Inflammatory macrophage (primary cell): ENCODE measurements around the gene ARPC1A.
A peak's percentile ranks its signal among the peaks of the same experiment; 100 is the strongest.
"Not testable (repeated sequence)": the region's sequence is repeated elsewhere in the genome, so short reads cannot be mapped to it uniquely, and the experiment has no call there.

Experiments
- DNase-seq, 2 donors: peaks; one replicate each; pipeline ENCODE4 v3.0.0-alpha.2; 2020 to 2022

The ARPC1A gene

DNA sequence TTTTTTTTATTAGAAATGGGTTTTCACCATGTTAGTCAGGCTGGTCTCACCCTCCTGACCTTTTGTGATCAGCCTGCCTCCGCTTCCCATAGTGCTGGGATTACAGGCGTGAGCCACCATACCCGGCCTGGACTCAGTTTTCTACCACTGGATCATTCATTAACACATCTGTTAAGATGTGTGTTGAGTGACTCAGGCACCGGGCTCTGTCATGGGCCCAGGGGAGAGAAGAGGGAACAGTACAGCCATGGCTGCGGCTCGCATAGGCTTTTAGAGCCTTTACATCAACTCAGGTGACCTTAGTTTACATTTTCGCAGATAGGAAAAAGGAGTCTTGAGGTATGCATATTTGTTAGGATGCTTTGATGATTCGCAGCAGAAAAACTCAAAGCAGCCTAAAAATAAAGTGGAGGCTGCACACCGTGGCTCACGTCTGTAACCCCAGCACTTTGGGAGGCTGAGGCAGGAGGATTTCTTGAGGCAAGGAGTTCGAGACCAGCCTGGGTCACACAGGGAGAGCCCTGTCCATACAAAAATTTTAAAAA, 45.8 kb downstream of the ARPC1A start:
- no peak for DNase-seq

GRCh38 chr7:99372275-99373090, 46.8 kb downstream of the ARPC1A start:
- DNase-seq: peak; percentile 13 to 40

GRCh38 chr7:99373091-99374066, 47.7 kb downstream of the ARPC1A start:
- DNase-seq: no peak

GRCh38 chr7:99374111-99375064, 48.7 kb downstream of the ARPC1A start, which contains the start of gene ARPC1B:
ARPC1B (plus strand) TSS chr7:99374730; CDS start chr7:99385715, 10,985 bp downstream.
- peak; percentile 90 to 94 for DNase-seq

GRCh38 chr7:99375070-99375807, 49.5 kb downstream of the ARPC1A start:
- DNase-seq: peak; percentile 86 to 87

GRCh38 chr7:99379043-99379577, 53.4 kb downstream of the ARPC1A start:
- DNase-seq: peak; percentile 91 to 94

DNA sequence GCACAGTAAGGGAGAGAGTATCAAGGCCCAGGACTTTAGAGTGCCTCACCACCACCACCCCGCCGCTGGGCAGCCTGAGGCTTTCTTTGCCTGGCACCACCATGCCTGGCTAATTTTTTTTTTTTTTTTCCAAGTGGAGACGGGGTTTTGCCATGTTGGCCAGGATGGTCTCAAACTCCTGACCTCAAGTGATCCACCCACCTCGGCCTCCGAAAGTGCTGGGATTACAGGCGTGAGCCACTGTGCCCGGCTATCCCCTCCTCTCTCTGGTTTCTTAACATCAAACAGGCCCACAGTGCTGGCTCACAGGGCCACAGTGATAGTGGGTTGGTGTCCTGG, 54.0 kb downstream of the ARPC1A start:
- not testable (repeated sequence) for DNase-seq

DNA sequence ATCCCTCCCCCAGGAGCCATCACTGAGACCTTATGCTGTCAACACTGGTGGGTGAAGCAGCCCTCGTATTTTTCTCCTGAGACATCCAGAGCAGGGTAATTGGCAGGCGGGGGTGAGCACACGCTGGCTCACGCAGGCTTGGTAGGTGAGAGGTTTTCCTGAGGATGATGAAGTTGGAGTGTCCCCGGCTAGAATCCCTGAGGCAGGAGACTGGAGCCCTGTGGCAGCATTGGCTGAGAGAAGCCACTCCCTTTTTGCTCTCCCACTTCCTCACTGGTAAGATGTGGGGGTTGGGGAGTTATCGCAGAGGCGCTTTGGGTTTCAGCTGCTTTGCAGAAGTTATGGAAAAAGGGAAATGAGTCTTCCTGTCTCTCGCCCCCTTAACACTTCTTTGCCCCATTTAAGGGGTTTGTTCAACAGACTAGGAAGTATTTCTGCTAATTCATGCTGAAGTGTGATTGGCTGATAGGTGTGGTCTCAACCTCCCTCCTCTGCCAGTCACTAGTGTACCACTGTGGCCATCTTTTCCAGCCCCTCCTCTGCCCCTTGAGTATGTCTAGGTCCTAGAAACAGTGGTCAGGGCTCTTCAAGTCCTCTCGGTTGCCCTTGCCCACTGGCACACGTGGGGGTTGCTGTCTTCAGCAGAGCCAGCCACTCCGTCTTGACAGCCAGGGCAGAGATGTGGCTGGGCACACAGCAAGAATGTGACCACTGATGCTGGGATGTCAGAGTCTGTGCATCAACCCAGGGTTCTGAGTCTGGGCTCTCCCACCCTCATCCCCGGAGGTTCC, 54.5 kb downstream of the ARPC1A start:
- DNase-seq: peak; percentile 98 to 99

DNA sequence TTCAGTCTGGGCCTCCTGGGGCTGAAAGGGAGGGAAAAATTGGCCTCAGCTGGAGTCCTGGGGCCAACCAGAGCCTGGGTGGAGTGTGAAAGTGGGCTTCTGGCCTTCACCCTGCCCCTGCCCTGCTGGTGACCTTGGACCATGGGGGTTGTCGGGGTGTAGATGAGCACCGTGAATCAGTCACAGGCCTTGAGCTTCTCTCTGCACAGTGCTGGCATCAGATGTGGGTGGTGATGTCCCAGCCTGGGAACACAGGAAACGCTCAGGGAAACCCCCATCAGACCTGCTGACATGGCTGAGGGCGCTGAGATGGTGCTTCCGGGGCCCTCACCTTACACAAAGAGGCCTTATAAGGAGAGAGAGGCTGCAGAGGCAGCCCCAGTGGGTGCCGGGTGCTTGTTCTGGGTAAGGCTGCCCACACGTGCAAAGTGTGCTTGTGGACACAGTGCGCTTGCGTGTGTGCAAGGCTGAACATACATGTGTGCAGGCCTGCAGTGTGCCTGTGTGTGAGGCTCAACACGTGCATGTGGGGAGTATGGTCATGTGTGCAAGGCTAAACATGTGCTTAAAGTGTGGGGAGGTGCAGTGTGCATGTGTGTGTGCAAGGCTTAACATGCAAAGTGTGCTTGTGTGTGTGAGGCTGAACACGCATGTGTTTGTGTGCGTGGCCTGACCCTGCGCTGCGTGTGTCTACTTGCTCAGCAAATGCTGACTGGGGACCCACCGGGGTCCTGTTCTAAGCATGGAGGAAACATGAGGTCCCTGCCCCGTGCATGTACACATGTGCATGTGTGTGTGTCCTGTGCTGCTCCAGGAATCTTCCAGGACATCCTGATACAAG, 55.3 kb downstream of the ARPC1A start:
- peak; percentile 76 to 95 for DNase-seq

DNA sequence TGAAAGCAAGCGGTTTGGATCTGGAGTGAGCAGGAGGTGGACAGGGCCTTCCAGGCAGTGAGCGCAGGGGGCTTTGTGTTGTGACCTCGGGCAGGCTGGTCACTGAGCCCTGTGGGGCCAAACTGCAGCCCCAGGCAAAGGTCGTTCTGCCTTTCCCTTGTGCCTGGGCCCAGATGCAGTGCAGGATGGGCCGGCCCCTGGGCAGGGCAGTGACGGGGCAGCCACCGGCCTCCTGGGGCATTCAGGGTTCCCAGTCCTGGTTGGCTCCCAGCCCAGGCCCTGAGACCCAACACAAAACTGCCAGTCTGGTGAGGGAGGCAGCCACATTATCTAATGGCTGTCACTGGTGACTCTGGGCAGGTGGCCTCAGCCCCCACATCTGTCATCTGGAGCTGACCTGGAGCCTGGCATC, 56.0 kb downstream of the ARPC1A start:
- no peak for DNase-seq

DNA sequence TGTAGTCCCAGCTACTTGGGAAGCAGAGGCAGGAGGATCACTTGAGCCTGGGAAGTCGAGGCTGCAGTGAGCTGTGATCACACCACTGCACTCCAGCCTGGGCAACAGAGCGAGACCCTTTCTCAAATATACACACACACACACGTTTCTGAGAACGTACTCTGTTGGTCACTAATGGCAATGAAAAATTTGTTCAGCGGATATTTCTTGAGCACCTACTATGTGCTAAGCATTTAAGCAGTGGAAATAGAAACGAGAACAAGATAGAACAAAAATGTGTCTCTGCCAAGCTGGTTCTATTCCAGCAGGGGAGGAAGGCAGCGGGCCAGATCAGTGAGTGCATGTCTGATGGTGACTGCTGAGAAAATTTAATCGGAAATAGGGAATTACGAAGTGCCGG, 57.5 kb downstream of the ARPC1A start:
- DNase-seq: no peak

- DNase-seq: no peak
These were observed 58.2 kb downstream of the ARPC1A start for GRCh38 chr7:99383791-99384370.

- no peak for DNase-seq
These were observed 58.8 kb downstream of the ARPC1A start for GRCh38 chr7:99384523-99384922.

DNA sequence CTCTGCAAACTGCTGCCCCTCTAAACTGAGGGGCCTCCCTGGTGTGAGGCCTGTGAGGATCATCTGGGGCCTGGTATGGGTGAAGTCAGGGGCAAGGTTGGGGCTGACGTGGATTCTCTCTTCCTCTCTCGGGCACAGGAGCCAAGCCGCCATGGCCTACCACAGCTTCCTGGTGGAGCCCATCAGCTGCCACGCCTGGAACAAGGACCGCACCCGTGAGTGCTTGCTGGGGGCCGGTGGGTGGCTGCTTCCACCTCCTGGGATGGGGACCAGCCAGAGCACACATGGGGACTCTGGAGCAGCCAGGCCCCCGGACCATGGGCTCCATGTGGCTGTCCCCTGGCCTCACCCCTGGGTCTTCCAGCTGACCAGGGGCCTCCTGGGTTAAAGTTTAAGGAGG, 59.9 kb downstream of the ARPC1A start:
- DNase-seq: peak; percentile 36 to 65

GRCh38 chr7:99386584-99387238, 61.0 kb downstream of the ARPC1A start:
- DNase-seq: peak; percentile 57 to 58

DNA sequence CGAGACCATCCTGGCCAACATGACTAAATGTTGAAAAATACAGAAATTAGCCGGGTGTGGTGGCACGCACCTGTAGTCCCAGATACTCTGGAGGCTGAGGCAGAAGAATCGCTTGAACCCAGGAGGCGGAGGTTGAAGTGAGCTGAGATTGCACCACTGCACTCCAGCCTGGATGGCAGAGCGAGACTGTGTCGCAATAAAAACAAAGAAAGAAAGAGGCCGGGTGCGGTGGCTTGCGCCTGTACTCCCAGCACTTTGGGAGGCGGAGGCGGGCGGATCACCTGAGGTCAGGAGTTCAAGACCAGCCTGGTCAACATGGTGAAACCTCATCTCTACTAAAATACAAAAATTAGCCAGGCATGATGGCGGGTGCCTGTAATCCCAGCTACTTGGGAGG, 61.5 kb downstream of the ARPC1A start:
- not testable (repeated sequence) for DNase-seq

GRCh38 chr7:99387912-99388311, 62.2 kb downstream of the ARPC1A start:
- no peak for DNase-seq

DNA sequence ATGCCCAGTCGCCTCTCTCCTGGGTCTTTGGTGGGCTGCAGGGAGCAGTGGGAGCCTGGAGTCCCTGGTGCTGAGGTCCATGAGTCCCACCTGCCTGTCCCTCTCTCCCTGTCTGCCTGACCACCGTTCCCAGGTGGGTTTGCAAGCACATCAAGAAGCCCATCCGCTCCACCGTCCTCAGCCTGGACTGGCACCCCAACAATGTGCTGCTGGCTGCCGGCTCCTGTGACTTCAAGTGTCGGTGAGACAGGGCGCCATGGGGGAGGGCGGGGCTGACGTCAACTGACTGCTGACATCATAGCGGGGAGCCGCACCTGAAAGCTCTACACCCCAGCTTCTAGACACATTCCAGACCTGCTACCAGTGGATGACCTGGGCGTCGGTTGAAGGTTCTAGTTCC, 64.1 kb downstream of the ARPC1A start:
- DNase-seq: no peak
